Stomach (tissue), 9 donors: ENCODE results near the gene CCDC124. TPM values are rescaled to one million over a fixed set of nuclear protein-coding genes. Genes with fewer than 3 reads are reported as not detected.

Experiments
- DNase-seq, 2 donors: peaks; one replicate each; pipeline versions ENCODE4 v3.0.0 to v3.0.0-alpha.2; 2013 to 2019
- H3K27ac ChIP-seq, 5 donors: fragments of 200-600 bp in 4 of 5; sonication (generic) in 4 of 5; one replicate each; pipeline ENCODE4 v1.5.1; 2013 to 2019; ENCODE audit warnings: mild to moderate bottlenecking in 1 of 5, moderate library complexity in 1 of 5
- H3K27me3 ChIP-seq, 3 donors: fragments of 200-600 bp; sonication (generic); one replicate each; pipeline ENCODE4 v1.5.1; 2017 to 2019; ENCODE audit warnings: mixed run types in 1 of 3
- H3K36me3 ChIP-seq, 4 donors: fragments of 200-600 bp; sonication (generic); 1 replicate in 3 of 4; 2 replicates in 1 of 4; pipeline ENCODE4 v1.5.1; 2016 to 2019
- H3K4me1 ChIP-seq, 4 donors: fragments of 200-600 bp; sonication (generic); one replicate each; pipeline ENCODE4 v1.5.1; 2016 to 2019
- H3K4me3 ChIP-seq, 4 donors: fragments of 200-600 bp; sonication (generic) in 3 of 4; one replicate each; pipeline ENCODE4 v1.5.1; 2016 to 2019; ENCODE audit warnings: mild to moderate bottlenecking in 1 of 4
- H3K9me3 ChIP-seq, 4 donors: fragments of 200-600 bp; sonication (generic); one replicate each; pipeline ENCODE4 v1.5.1; 2016 to 2019
- EP300 ChIP-seq: sonication (generic); formaldehyde crosslinking; IDR thresholded peaks from one replicate; pipeline ENCODE4 v1.6.1; 2017; ENCODE audit warnings: antibody characterized with exemption
- POLR2A ChIP-seq, 4 donors: fragments of 450-650 bp; IDR thresholded peaks; one replicate each; pipeline ENCODE4 v1.6.1; 2016; ENCODE audit warnings: antibody characterized with exemption in 4 of 4, control low read depth in 2 of 4, mild to moderate bottlenecking in 1 of 4, moderate library complexity in 1 of 4
- POLR2AphosphoS5 ChIP-seq, 3 donors: sonication (generic); formaldehyde crosslinking; IDR thresholded peaks; one replicate each; pipeline ENCODE4 v1.6.1; 2016; ENCODE audit warnings: antibody characterized with exemption in 3 of 3
- WGBS, 5 donors: extraction: QIAGEN DNeasy Blood & Tissue Kit in 3 of 5; methylation state at CpG; one replicate each; pipeline versions ENCODE4 v1.1.5 to v1.1.7; 2013 to 2018; 5-methylcytosine and 5-hydroxymethylcytosine counted together
- intact Hi-C: fragments of 100-400 bp; cut with DNase I; formaldehyde crosslinking; loops from one replicate; pipeline ENCODE4 v1.15.1; 2023; ENCODE audit warnings: low total_unique reads
- polyA plus RNA-seq, 3 donors: library from polyadenylated mRNA; stranded (reverse); fragments of 200-250 nt; gene quantifications; one replicate each; pipeline ENCODE4 v1.2.3, GENCODE V29; 2013
- total RNA-seq, 5 donors: library from RNA; depleted of rRNA; stranded (reverse); fragments of >200 nt; gene quantifications; one replicate each; pipeline versions ENCODE4 v1.1.0 to v1.2.3, GENCODE V29; 2014 to 2016
- TF ChIP-seq, protein P1 (sequence below), 7 experiments: fragments of 450-650 bp in 4 of 7; fragments of 200-600 bp in 3 of 7; sonication (generic) in 3 of 7; IDR thresholded peaks; one replicate each; pipeline ENCODE4 v1.5.1; 2016 to 2019; ENCODE audit warnings: antibody characterized with exemption in 7 of 7, control low read depth in 2 of 7, mild to moderate bottlenecking in 1 of 7
- donor health status: healthy with polysubstance abuse.
- donor health status: Bipolar disorder and iron deficiency.
- donor health status: healthy.

CCDC124 gene
- total and polyA plus RNA-seq, 8 donors = 15.8 to 149 (median 89.3) TPM

DNA sequence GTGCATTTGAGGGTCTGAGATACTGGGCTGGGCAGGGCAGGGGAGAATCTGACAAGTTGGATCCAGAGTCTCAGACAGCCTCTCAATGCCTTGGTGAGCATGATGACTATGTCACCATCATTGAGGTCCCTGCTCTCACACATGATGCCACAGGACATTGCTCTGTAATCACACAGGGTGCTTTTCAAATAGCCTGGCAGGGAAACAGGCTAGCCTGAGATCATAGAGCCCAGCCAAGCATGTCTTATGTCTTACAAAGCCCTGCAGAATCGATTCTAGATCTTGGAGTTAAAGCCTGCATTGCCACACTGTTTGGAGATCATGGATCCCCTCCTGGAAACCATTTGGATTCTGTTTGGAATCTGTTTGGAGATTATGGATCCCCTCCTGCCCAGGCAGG lies 39.4 kb downstream of the CCDC124 start:
- DNase-seq = no peak
- intact Hi-C loops = no loop called here
- Histone ChIP-seq H3K27ac (no peak overlapping the region), H3K4me1 (peaks cover 0 to 5% (median 2%) of the 10 kb centered on the region in 4 donors), H3K9me3 (no peaks in the 10 kb centered on the region), H3K36me3 (no peaks in the 10 kb centered on the region), H3K4me3 (no peak overlapping the region), H3K27me3 (peaks cover 3 to 32% (median 13%) of the 10 kb centered on the region in 3 donors)
- TF ChIP-seq EP300 (no peak), POLR2A (IDR thresholded peaks at IDR 0.05) (no peak), POLR2AphosphoS5 (IDR thresholded peaks at IDR 0.05) (no peak)
- TF ChIP-seq, protein P1, sequence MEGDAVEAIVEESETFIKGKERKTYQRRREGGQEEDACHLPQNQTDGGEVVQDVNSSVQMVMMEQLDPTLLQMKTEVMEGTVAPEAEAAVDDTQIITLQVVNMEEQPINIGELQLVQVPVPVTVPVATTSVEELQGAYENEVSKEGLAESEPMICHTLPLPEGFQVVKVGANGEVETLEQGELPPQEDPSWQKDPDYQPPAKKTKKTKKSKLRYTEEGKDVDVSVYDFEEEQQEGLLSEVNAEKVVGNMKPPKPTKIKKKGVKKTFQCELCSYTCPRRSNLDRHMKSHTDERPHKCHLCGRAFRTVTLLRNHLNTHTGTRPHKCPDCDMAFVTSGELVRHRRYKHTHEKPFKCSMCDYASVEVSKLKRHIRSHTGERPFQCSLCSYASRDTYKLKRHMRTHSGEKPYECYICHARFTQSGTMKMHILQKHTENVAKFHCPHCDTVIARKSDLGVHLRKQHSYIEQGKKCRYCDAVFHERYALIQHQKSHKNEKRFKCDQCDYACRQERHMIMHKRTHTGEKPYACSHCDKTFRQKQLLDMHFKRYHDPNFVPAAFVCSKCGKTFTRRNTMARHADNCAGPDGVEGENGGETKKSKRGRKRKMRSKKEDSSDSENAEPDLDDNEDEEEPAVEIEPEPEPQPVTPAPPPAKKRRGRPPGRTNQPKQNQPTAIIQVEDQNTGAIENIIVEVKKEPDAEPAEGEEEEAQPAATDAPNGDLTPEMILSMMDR (IDR thresholded peaks at IDR 0.05) = no peak
- 66 to 88% (median 80%) methylated on average over 1 of the region's 1 CpG for WGBS, 5 donors

DNA sequence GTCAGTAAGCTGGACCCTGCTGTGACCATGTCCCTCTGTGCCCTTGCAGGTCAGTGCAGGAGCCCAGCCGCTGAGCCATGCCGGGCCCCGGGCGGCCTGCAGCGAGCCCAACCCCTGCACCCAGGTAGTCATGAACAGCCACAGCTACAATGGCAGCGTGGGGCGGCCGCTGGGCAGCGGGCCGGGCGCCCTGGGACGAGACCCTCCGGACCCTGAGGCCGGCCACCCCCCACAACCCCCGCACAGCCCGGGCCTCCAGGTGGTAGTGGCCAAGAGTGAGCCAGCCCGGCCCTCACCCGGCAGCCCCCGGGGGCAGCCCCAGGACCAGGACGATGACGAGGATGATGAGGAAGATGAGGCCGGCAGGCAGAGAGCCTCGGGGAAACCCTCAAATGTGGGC lies 40.9 kb downstream of the CCDC124 start:
- no peaks in the 10 kb centered on the region for H3K9me3 ChIP-seq
- intact Hi-C loops = no loop called here
- no peak for DNase-seq
- TF ChIP-seq EP300 (no peak), POLR2AphosphoS5 (IDR thresholded peaks at IDR 0.05) (no peak), POLR2A (IDR thresholded peaks at IDR 0.05) (no peak)
- TF ChIP-seq, protein P1 (IDR thresholded peaks at IDR 0.05) = no peak
- H3K27ac ChIP-seq = no peak overlapping the region
- WGBS, 5 donors = 87 to 96% (median 93%) methylated on average over 13 to 23 of the region's 23 CpGs
- no peak overlapping the region for H3K4me3 ChIP-seq
- peaks cover 0 to 17% (median 0%) of the 10 kb centered on the region in 3 donors for H3K27me3 ChIP-seq
- no peaks in the 10 kb centered on the region for H3K4me1 ChIP-seq
- no peaks in the 10 kb centered on the region for H3K36me3 ChIP-seq

- H3K27me3 ChIP-seq = peaks cover 0 to 10% (median 0%) of the 10 kb centered on the region in 3 donors
- TF ChIP-seq POLR2A (IDR thresholded peaks at IDR 0.05) = no peak
- no peak for TF ChIP-seq POLR2AphosphoS5 (IDR thresholded peaks at IDR 0.05)
- TF ChIP-seq EP300 = no peak
- TF ChIP-seq, protein P1 (IDR thresholded peaks at IDR 0.05) = no peak
- DNase-seq = no peak
- 76 to 90% (median 83%) methylated on average over 5 to 6 of the region's 6 CpGs for WGBS, 5 donors
- H3K4me3 ChIP-seq = no peak overlapping the region
- H3K9me3 ChIP-seq = no peaks in the 10 kb centered on the region
- no peaks in the 10 kb centered on the region for H3K36me3 ChIP-seq
- H3K27ac ChIP-seq = no peak overlapping the region
- no peaks in the 10 kb centered on the region for H3K4me1 ChIP-seq
- intact Hi-C loops = no loop called here
Measured at GRCh38 chr19:17974551-17974950, 41.7 kb downstream of the CCDC124 start.

GRCh38 chr19:17975032-17975431 lies 42.2 kb downstream of the CCDC124 start:
- H3K4me1 ChIP-seq = no peaks in the 10 kb centered on the region
- DNase-seq = no peak
- TF ChIP-seq POLR2AphosphoS5 (IDR thresholded peaks at IDR 0.05) = no peak
- TF ChIP-seq, protein P1 (IDR thresholded peaks at IDR 0.05) = no peak
- TF ChIP-seq POLR2A (IDR thresholded peaks at IDR 0.05) = no peak
- no peak for TF ChIP-seq EP300
- H3K27me3 ChIP-seq = peaks cover 0 to 6% (median 0%) of the 10 kb centered on the region in 3 donors
- no peaks in the 10 kb centered on the region for H3K9me3 ChIP-seq
- no peak overlapping the region for H3K4me3 ChIP-seq
- 84 to 91% (median 87%) methylated on average over 8 of the region's 8 CpGs for WGBS, 5 donors
- H3K36me3 ChIP-seq = no peaks in the 10 kb centered on the region
- intact Hi-C loops = no loop called here
- no peak overlapping the region for H3K27ac ChIP-seq
